ENCODE measurements around the gene STUM.

Gene STUM

DNA sequence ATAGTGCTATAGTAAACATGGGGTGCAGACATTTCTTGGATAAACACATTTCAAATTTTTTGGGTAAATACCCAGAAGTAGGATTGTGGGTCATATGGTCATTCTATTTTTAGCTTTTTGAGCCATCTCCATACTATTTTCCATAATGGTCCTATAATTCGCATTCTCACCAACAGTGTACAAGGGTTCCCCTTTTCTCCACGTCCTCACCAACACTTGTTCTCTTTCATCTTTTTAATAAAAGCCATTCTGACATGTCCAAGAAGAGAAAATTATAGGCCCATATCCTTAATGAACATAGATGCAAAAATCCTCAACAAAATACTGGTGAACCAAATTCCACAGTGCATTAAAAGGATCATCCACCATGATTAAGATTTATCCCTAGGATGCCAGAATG lies 8.9 kb downstream of the STUM start:
- no peaks in the 10 kb centered on the region for H3K4me1 ChIP-seq (ENCODE audit: control insufficient read depth in 5 of 5, insufficient read depth in 5 of 5, low read length in 5 of 5)
- H3K9me3 ChIP-seq (ENCODE audit: control insufficient read depth in 5 of 5, low read length in 5 of 5): no peaks in the 10 kb centered on the region
- H3K36me3 ChIP-seq (ENCODE audit: control insufficient read depth in 5 of 5, insufficient read depth in 5 of 5, low read length in 5 of 5): no peaks in the 10 kb centered on the region
- H3K27ac ChIP-seq (ENCODE audit: low read depth, low read length): no peak overlapping the region
- no peak overlapping the region for H3K4me3 ChIP-seq (ENCODE audit: low read depth in 1 of 5, low read length in 5 of 5)
- H3K27me3 ChIP-seq (ENCODE audit: control insufficient read depth in 5 of 5, insufficient read depth in 4 of 5, low read length in 5 of 5): no peaks in the 10 kb centered on the region
- no peak overlapping the region for H3K9ac ChIP-seq (ENCODE audit: low read length in 5 of 5)

DNA sequence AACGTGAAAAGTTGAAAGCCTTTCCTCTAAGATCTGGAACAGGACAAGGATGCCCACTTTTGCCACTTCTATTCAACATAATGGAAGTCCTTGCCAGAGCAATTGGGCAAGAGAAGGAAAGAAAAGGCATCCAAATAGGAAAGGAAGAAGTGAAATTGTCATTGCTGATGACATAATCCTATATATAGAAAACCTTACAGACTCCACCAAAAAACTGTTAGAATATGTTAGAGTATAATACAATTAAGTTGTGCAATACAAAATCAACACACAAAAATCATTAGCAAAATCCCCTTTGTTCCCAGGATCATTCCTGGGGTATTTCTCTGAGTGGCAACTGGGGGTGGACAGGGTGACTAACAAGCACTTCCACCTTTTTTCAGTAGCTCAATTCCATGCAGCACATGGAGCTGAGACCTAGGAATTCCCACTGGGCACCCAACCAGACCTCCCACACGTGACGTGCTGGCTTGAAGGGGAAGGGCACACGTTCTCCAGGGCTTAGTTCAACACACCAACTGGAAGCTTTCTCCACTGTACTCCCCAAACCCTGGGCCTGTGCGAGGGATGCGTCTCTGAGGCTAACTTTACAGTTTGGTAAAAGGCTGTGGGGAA lies 9.6 kb downstream of the STUM start:
- Histone ChIP-seq H3K4me1 (ENCODE audit: control insufficient read depth in 5 of 5, insufficient read depth in 5 of 5, low read length in 5 of 5) (peaks cover 0 to 1% (median 0%) of the 10 kb centered on the region in 5 donors), H3K9ac (ENCODE audit: low read length in 5 of 5) (no peak overlapping the region), H3K27ac (ENCODE audit: low read depth, low read length) (no peak overlapping the region), H3K9me3 (ENCODE audit: control insufficient read depth in 5 of 5, low read length in 5 of 5) (no peaks in the 10 kb centered on the region), H3K4me3 (ENCODE audit: low read depth in 1 of 5, low read length in 5 of 5) (no peak overlapping the region), H3K27me3 (ENCODE audit: control insufficient read depth in 5 of 5, insufficient read depth in 4 of 5, low read length in 5 of 5) (no peaks in the 10 kb centered on the region), H3K36me3 (ENCODE audit: control insufficient read depth in 5 of 5, insufficient read depth in 5 of 5, low read length in 5 of 5) (no peaks in the 10 kb centered on the region)

DNA sequence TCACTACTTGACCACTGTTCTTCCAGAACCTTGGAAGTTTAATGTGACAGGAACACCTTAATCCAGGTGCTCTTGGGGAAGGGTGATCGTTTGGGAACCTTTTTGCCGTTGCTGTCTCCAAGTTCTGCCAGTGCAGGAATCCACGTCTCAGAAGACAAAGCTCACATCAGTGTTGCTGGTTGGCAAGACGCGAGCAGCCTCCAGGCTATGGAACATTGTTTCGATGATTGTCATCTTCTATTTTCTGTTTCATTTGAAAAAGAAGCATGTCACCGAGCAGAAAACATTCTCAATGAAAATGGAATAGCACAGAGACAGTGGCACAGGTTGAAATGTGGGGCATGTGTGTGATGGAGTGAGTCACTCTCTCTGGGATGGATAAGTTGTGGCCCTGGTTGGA lies 11.7 kb downstream of the STUM start:
- Histone ChIP-seq H3K9me3 (ENCODE audit: control insufficient read depth in 5 of 5, low read length in 5 of 5) (no peaks in the 10 kb centered on the region), H3K9ac (ENCODE audit: low read length in 5 of 5) (no peak overlapping the region), H3K4me1 (ENCODE audit: control insufficient read depth in 5 of 5, insufficient read depth in 5 of 5, low read length in 5 of 5) (peaks cover 0 to 10% (median 8%) of the 10 kb centered on the region in 5 donors), H3K4me3 (ENCODE audit: low read depth in 1 of 5, low read length in 5 of 5) (no peak overlapping the region), H3K27ac (ENCODE audit: low read depth, low read length) (no peak overlapping the region), H3K27me3 (ENCODE audit: control insufficient read depth in 5 of 5, insufficient read depth in 4 of 5, low read length in 5 of 5) (no peaks in the 10 kb centered on the region), H3K36me3 (ENCODE audit: control insufficient read depth in 5 of 5, insufficient read depth in 5 of 5, low read length in 5 of 5) (no peaks in the 10 kb centered on the region)

DNA sequence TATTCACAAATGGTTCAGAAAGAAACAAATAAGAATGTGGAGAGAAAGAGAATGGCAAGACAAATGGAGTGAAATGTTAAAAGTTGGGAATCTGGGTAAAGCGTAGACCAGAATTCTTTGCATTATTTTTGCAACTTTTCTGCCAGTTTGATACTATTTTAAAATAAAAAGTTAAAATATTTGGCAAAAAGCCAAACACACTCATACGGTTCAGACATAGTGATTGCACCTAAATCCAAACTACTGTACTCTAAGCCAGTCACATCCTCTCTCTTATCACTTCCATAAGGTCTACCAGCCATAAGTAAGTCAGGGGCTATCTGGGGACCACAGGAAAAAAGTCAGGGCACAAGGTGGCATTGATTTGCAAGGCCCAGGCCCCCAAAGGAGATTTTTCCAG lies 14.4 kb downstream of the STUM start:
- no peaks in the 10 kb centered on the region for H3K9me3 ChIP-seq (ENCODE audit: control insufficient read depth in 5 of 5, low read length in 5 of 5)
- H3K27ac ChIP-seq (ENCODE audit: low read depth, low read length): no peak overlapping the region
- no peaks in the 10 kb centered on the region for H3K36me3 ChIP-seq (ENCODE audit: control insufficient read depth in 5 of 5, insufficient read depth in 5 of 5, low read length in 5 of 5)

DNA sequence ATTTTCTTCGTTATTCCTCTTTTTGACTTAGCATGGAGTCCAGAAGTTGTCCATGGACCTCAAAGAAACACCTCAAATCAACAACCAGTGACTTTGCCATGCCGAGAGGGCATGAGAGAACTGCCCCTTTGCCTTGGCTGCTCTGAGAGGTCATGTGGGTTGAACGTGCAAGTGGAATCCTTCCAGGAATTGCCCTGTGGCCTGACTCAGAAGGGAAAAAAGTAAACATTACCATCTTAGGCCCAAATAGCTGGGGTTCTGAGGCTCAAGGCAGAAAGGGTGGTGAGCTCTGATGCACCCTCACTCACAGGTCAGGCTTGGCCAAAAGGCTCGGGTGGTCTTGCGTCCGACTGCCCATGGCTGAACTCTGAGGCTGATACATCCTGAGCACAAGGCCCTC lies 15.1 kb downstream of the STUM start:
- Histone ChIP-seq H3K9me3 (ENCODE audit: control insufficient read depth in 5 of 5, low read length in 5 of 5) (no peaks in the 10 kb centered on the region), H3K9ac (ENCODE audit: low read length in 5 of 5) (no peak overlapping the region), H3K4me3 (ENCODE audit: low read depth in 1 of 5, low read length in 5 of 5) (no peak overlapping the region), H3K36me3 (ENCODE audit: control insufficient read depth in 5 of 5, insufficient read depth in 5 of 5, low read length in 5 of 5) (no peaks in the 10 kb centered on the region), H3K27ac (ENCODE audit: low read depth, low read length) (no peak overlapping the region), H3K4me1 (ENCODE audit: control insufficient read depth in 5 of 5, insufficient read depth in 5 of 5, low read length in 5 of 5) (peaks cover 0 to 22% (median 19%) of the 10 kb centered on the region in 5 donors), H3K27me3 (ENCODE audit: control insufficient read depth in 5 of 5, insufficient read depth in 4 of 5, low read length in 5 of 5) (no peaks in the 10 kb centered on the region)

More for the DNA sequence above, 14.4 kb downstream of the STUM start:
- Histone ChIP-seq H3K4me1 (ENCODE audit: control insufficient read depth in 5 of 5, insufficient read depth in 5 of 5, low read length in 5 of 5) (peaks cover 0 to 15% (median 12%) of the 10 kb centered on the region in 5 donors), H3K9ac (ENCODE audit: low read length in 5 of 5) (no peak overlapping the region), H3K27me3 (ENCODE audit: control insufficient read depth in 5 of 5, insufficient read depth in 4 of 5, low read length in 5 of 5) (no peaks in the 10 kb centered on the region), H3K4me3 (ENCODE audit: low read depth in 1 of 5, low read length in 5 of 5) (no peak overlapping the region)

DNA sequence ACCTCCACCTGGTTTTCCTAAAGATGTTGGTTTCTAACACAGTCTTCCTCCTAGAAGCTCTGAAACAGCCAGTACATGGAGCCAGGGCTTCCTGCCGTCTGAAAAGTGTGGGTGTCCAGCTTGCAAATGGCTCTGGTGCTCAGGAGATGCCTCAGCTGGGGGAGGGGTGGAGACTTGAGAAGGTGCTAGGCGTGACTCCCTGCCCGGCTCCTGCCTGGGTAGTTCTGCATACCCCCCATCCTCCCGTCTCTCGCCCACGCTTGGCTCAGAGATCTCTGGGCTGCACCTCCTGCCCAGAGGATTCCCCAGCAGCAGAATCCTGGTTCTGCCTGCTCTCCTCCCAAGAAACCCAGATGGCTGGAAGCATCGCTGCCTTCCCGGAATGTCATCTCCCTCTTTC lies 16.9 kb downstream of the STUM start:
- no peak overlapping the region for H3K9ac ChIP-seq (ENCODE audit: low read length in 5 of 5)
- H3K4me3 ChIP-seq (ENCODE audit: low read depth in 1 of 5, low read length in 5 of 5): no peak overlapping the region
- peaks cover 0 to 24% (median 21%) of the 10 kb centered on the region in 5 donors for H3K4me1 ChIP-seq (ENCODE audit: control insufficient read depth in 5 of 5, insufficient read depth in 5 of 5, low read length in 5 of 5)
- no peaks in the 10 kb centered on the region for H3K36me3 ChIP-seq (ENCODE audit: control insufficient read depth in 5 of 5, insufficient read depth in 5 of 5, low read length in 5 of 5)
- H3K27me3 ChIP-seq (ENCODE audit: control insufficient read depth in 5 of 5, insufficient read depth in 4 of 5, low read length in 5 of 5): no peaks in the 10 kb centered on the region
- no peaks in the 10 kb centered on the region for H3K9me3 ChIP-seq (ENCODE audit: control insufficient read depth in 5 of 5, low read length in 5 of 5)
- H3K27ac ChIP-seq (ENCODE audit: low read depth, low read length): no peak overlapping the region

DNA sequence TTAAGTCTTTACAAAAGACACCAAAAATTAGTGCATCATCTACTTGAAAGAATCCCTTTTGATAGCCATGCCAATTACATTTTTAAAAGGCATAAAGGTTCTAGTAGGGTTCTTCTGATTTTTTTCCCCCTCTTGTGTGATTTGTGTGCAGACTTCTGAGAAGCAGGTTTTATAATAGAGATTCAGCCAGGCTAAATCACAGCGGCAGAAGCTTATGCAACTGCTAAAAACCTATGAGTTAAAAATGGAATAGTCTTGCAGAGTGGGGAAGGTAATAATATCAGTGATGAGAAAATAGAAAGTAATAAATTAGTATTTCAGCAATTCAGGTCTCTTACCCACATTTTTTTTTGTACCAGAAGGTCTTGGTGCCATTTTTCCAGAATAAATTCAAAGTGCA lies 17.7 kb downstream of the STUM start:
- H3K9ac ChIP-seq (ENCODE audit: low read length in 5 of 5): no peak overlapping the region
- H3K36me3 ChIP-seq (ENCODE audit: control insufficient read depth in 5 of 5, insufficient read depth in 5 of 5, low read length in 5 of 5): no peaks in the 10 kb centered on the region
- no peaks in the 10 kb centered on the region for H3K27me3 ChIP-seq (ENCODE audit: control insufficient read depth in 5 of 5, insufficient read depth in 4 of 5, low read length in 5 of 5)
- H3K27ac ChIP-seq (ENCODE audit: low read depth, low read length): no peak overlapping the region
- H3K9me3 ChIP-seq (ENCODE audit: control insufficient read depth in 5 of 5, low read length in 5 of 5): no peaks in the 10 kb centered on the region
- peaks cover 0 to 24% (median 21%) of the 10 kb centered on the region in 5 donors for H3K4me1 ChIP-seq (ENCODE audit: control insufficient read depth in 5 of 5, insufficient read depth in 5 of 5, low read length in 5 of 5)
- H3K4me3 ChIP-seq (ENCODE audit: low read depth in 1 of 5, low read length in 5 of 5): no peak overlapping the region

DNA sequence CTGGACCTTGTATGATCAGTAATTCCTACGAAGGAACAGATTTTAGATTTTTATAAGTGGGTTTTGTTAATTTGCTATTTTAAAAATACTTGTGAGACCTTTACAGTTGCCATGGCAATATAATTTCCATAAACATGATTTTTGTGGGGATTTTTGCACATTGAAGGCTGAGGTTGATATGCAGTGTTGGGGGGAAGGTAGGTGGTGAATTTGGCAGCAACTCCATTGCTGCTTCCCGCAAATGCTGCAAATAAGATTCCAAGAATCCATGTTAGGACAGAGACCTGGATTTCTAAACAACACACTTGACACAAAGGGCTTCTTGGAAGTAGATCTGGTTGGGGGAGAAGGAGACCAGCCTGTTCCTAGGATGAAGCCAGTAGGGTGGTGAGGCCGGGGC lies 18.2 kb downstream of the STUM start:
- no peaks in the 10 kb centered on the region for H3K36me3 ChIP-seq (ENCODE audit: control insufficient read depth in 5 of 5, insufficient read depth in 5 of 5, low read length in 5 of 5)
- no peak overlapping the region for H3K4me3 ChIP-seq (ENCODE audit: low read depth in 1 of 5, low read length in 5 of 5)
- H3K27ac ChIP-seq (ENCODE audit: low read depth, low read length): no peak overlapping the region
- H3K9me3 ChIP-seq (ENCODE audit: control insufficient read depth in 5 of 5, low read length in 5 of 5): no peaks in the 10 kb centered on the region
- H3K4me1 ChIP-seq (ENCODE audit: control insufficient read depth in 5 of 5, insufficient read depth in 5 of 5, low read length in 5 of 5): peaks cover 0 to 24% (median 21%) of the 10 kb centered on the region in 5 donors
- no peak overlapping the region for H3K9ac ChIP-seq (ENCODE audit: low read length in 5 of 5)
- no peaks in the 10 kb centered on the region for H3K27me3 ChIP-seq (ENCODE audit: control insufficient read depth in 5 of 5, insufficient read depth in 4 of 5, low read length in 5 of 5)

DNA sequence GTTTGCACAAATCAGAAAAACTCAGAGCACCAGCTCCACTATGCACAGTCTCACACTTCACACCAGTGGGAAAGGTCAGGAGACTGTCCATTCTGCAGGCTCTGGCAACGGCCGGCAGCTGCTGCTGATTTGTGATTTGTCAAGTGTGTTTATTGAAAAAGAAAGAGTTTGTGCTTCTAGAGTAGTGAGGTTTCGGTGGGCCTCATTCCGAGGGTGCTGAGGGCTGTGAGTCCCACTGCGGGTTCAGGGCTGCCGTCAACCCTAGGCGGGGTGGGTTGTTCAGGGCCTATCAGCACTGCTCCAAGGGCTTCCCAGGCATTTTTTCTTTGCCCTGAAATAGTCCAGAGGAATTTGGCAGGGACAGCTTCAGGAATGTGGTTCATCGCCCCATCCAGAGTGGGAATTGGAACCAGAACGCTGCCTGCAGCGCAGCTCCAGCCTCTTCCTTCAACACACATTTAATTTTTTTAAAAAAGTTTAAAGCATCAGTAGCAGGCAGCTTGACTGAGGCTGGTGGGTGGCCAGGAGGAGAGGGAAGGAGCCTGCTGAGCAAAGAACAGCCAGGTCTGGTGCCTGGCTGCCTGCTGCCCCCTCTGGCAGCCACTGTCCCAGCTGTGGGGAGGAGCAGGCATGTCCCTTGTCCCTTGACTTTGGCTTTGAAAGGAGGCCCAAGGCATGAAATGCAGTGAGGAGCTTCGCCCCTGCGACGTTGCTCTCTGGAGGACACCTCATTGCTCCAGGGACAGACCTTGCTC lies 19.7 kb downstream of the STUM start:
- H3K27me3 ChIP-seq (ENCODE audit: control insufficient read depth in 5 of 5, insufficient read depth in 4 of 5, low read length in 5 of 5): peaks cover 0 to 3% (median 0%) of the 10 kb centered on the region in 5 donors
- peaks cover 0 to 21% (median 20%) of the 10 kb centered on the region in 5 donors for H3K4me1 ChIP-seq (ENCODE audit: control insufficient read depth in 5 of 5, insufficient read depth in 5 of 5, low read length in 5 of 5)
- no peaks in the 10 kb centered on the region for H3K9me3 ChIP-seq (ENCODE audit: control insufficient read depth in 5 of 5, low read length in 5 of 5)
- H3K4me3 ChIP-seq (ENCODE audit: low read depth in 1 of 5, low read length in 5 of 5): no peak overlapping the region
- H3K9ac ChIP-seq (ENCODE audit: low read length in 5 of 5): peak overlapping the region in 1 of 5 donors; percentile 45
- H3K27ac ChIP-seq (ENCODE audit: low read depth, low read length): no peak overlapping the region
- H3K36me3 ChIP-seq (ENCODE audit: control insufficient read depth in 5 of 5, insufficient read depth in 5 of 5, low read length in 5 of 5): no peaks in the 10 kb centered on the region

DNA sequence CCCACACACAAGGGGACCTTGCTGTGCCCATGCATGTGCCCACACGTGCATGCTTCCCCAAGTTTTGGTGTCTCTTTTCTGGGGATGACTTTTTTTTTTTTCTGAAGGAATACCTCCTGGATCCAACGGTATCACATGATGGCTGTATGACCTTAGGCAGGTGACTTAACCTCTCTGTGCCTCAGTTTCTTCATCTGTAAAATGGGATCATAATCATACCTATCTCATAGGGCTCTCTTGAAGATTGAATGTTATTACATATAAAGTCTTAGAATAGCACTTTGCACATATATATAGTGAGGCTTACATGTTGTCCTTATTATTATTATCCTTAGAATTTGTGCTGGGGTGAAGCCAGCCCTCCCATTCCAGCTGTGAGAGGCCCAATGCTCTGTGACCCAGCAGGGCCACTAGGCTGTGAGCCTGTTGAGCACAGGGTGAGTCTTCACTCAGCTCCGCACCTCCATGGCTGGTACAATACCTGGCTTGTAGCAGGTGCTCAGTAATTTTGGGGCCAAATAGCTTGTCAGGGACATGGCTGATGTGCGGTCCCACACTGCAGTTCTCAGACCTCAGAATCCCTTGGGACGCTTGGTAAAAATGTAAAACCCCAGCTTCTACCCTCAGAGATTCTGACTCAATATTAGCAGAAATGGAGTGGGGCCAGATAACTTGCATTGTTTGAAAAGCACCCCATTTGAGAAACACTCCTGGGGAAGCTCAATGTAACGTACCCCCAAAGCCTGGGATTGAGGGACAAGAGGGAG lies 20.6 kb downstream of the STUM start:
- peaks cover 0 to 14% (median 13%) of the 10 kb centered on the region in 5 donors for H3K4me1 ChIP-seq (ENCODE audit: control insufficient read depth in 5 of 5, insufficient read depth in 5 of 5, low read length in 5 of 5)
- peaks cover 0 to 3% (median 0%) of the 10 kb centered on the region in 5 donors for H3K27me3 ChIP-seq (ENCODE audit: control insufficient read depth in 5 of 5, insufficient read depth in 4 of 5, low read length in 5 of 5)
- H3K9ac ChIP-seq (ENCODE audit: low read length in 5 of 5): no peak overlapping the region
- H3K36me3 ChIP-seq (ENCODE audit: control insufficient read depth in 5 of 5, insufficient read depth in 5 of 5, low read length in 5 of 5): no peaks in the 10 kb centered on the region
- H3K27ac ChIP-seq (ENCODE audit: low read depth, low read length): no peak overlapping the region
- H3K9me3 ChIP-seq (ENCODE audit: control insufficient read depth in 5 of 5, low read length in 5 of 5): no peaks in the 10 kb centered on the region
- H3K4me3 ChIP-seq (ENCODE audit: low read depth in 1 of 5, low read length in 5 of 5): no peak overlapping the region
